Nucleus accumbens (tissue), 56 donors: ENCODE results near the gene KNCN.

ENCODE experiments used
- DNase-seq, 56 donors: peaks; one replicate each; lab custom pipeline; 2025; lab: John Stamatoyannopoulos, UW

KNCN gene

DNA sequence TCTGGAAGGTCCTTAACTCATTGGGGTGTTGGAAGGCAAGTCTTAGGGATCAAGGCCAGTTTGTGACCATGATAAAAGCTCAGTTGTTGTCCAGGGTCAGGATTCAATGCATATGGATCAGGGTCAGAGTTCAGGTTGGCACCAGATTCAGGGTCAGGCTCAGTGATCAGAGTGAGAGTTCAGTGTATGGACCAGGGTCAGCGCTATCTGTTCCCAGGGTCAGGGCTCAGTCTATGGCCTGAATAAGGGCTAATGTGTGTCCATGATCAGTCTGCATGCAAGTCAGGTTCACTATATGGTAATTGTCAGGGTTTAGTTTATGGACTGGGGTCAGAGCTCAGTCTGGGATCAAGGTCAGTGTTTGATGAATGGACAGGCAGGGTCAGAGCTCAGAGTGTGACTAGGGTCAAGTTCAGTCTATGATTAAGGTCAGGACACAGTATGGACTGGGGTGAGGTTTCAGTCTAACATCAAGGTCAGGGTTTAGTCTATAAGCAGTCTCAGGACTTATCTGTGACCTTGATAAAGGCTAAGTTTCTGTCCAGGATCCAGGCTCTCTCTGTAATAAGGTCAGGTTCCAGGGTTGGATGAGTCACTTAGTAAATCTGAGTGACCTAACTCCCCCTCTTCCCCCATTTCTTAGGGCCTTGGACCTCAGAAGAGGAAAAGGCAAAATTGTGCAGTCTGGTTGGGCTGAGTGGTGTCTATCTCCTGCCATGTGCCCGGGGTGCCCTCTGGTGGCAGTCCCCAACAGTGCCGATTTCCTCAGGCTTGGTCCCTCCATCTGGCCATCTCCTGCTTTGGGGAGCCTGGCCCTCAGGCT is 23.8 kb downstream of the KNCN start:
- peak in 52 of 56 donors; percentile 20 to 88 (median 60) for DNase-seq

DNA sequence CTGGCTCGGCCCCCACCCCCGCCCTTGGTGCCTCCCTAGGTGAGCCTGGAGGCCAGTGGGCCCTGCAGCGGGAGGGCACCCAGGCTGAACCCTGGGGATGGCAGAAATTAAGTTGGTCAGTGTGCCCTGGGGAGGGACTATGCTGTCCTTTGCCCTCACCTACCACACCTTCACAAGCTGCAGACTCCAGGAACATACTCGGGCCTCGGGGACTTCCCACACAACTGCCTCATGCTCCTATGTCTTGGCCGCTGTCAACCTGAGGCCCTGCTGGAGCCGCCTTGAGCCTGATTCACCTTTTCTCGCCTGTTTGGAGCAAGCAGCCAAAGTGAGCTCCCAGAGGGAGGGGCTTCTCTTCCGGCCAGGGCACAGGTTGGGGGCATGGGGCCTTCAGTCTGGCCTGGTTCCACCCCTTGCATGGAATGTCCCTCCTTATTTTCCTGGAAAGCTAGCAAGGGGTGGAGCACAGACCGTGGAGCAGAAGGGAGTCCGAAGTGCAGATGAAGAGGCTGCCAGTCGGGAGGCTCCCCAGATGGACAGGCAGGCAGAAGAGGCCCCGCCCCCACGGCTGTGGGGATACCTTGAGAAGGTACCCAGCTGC is 24.7 kb downstream of the KNCN start:
- no peak for DNase-seq

DNA sequence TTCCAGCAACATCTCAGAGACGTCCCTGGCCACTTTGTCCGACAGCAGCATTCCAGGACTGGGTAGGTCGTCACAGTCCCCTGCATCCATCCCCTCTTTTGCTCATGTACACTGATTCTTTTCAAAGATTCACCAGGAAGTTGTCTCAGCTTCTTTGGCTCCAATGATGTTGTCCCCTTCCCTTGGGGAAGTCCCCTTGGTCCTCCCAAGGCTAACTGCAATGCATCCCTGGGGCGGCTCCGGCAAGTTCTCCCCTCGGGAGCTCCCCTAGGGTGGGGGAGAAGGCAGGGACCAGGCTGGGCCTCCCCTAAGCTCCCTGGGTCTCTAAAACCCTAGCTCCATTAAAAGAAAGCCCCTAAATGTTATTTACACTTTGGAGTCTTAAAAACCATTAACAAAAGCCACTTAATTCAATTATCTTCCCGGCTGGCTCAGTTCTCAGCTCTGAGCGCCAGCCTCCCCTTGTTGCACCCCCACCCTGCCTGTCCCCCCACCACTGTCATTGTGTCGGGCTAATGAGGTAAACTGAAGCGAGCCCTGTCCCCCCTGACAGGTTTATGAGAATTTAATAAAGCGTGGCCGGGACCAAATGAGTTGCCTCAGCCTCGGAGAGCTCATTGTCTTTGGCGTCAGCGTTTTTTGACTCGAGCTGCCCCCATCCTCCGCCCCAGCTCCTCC is 25.3 kb downstream of the KNCN start:
- DNase-seq, result no peak

DNA sequence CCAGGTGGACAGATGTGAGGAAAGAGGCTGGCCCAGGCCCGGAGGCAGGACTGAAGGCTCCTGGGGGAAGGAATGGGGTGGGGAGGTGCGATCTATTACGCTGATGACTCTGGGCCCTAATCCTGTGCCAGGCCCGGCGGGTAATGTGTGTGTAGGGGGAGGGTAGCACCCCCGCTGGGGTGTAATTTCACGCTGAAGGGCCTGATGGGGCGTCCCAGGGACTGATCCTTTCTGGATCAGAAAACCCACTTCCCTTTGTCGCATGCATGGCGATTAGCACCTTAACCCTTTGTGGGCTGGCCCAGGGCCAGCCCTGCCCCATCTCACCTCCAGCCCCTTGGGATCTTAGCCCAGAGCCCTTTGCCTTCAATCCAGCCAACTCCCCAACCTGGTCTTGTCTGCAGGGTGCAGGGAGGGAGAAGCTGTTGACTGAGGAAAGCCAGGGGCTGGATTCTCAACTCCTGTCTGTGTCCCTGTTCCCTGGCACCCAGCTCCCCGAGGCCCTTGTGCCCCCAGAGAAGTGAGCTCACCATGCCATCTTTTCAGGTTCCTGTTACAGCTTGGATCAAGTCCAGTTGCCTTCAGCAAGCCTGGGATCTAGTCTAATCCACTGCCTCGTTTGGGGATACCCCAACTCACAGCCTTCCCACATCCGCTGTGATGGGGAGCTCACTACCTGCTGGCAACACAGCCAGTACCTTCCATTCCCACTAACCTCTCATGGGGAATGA is 26.0 kb downstream of the KNCN start:
- DNase-seq, result no peak

DNA sequence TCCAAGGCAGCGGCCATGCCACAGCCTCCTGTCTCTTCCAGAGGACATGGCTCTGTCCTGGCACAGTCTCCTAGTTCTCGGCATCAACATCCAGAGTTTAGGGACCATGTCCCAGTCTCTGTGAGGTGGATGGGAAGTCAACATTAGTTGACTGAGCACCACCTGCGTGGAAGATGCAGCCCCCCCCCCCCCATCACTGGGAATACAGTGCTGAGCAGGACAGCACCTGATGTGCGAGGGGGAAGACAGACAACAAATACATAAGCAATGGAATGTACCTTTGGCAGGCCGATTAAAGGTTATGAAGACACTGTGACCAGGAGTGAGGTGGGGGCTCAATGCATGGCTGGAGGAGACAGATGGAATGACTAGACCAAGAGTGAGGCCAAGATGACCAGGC is 26.6 kb downstream of the KNCN start:
- DNase-seq, result no peak

DNA sequence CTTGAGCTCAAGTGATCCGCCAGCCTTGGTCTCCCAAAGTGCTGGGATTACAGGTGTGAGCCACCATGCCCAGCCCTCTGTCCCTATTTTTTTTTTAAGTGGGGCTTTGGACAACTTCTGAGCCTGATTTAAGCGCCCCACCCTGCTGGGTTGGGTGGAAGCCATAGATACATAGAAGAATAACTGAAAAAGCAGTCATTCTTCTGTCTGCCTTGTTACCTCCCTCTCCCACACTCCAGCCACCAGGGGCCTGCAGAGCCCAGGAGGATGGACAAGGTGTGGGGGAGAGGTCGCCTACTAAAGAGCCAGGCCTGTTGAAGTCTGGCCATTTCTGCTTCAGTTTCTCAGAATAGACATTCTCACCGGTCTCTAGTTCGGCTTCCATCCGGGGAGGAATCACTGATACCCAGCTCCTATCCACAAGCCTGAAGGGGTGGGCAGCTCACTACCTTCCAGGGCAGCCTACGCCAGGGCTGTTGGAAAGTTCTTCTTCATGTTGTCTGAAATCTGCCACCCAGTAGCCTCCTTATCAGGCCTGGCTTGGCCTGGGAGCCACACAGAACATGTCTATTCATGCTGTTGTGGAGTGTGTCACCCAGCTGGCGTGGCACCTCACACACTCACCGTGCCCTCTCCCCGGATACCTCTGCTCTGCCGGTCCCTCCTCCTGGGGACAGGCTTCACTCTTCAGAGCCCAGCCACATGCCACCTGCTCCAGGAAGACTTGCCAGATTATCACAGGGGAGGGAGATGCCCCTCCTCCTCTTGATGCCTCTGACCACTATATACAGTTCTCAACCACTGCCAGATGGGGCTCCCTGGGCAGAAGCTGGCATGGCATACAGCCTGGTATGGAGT is 27.7 kb downstream of the KNCN start:
- DNase-seq, result no peak

DNA sequence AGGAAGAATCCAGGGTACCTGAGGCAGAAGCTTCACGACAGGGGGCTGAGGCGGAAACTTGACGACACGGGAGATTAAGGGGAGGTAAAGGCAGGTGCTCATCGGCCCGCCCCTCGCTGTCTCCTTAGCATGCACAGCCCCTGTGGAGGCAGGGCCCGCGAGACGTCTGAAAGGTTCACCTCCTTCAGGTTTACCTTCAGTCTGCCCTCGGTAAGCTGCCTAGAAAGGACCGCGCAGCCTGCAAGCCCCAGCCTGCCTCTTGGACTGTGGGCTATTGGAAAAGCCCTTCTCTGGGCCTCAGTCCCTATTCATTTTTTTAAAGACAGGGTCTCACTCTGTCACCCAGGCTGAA is 28.5 kb downstream of the KNCN start:
- no peak for DNase-seq

DNA sequence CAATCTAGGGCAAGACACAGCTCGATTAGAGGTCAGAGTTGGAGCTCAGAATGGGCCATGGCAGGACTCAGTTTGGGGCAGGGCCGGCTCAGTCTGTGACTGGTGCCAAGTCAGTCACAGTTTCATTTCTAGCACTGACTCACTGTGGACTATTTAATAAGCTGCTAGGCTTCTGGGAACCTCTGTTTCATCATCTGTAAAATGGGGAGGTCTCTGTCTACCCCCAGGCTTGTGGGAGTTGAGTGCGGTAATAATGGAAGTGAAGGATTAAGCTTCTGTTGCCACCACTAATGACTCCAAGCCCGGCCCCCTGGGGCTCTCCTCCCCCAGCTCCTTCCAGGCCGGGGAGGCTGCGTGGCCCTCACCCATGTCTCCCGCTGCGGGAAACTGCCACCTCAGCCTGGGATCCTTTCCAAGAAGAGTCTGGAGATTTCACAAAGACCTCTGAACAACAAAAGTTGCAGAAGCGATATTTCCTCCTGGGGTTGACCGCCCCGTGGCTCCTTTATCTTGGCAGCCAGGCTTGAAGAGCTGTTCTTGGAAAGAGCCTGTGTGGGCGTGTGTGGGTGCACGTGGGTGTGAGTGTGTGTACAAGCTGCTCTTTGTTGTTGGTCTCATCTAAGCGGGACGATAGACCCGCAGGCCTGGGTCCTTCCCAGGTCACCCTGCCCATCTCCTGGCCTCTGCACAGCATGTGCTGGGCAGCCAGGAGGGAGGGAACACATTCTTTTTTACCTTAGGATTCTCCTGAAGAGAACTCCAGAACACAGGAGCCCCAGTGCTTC is 29.1 kb downstream of the KNCN start:
- peak in 8 of 56 donors; percentile 7 to 46 (median 23) for DNase-seq

DNA sequence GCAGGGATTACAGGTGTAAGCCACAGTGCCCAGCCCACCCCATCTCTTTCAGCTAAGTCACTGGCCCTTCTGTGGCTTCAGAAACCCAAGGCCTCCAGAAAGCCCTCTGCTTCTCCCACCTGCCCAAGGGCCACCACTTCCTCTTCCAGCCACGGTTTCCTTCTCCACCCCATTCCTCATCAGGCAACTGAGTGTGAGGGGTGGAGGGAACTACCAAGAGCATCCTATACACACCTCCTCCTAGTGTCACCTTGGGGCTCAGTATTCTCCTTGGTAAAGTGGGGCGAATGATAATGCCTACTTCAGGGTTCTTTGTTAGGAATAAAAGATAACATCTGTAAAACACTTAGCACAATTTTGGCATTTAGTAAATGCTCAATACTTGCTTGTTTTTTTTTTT is 30.0 kb downstream of the KNCN start:
- DNase-seq, result no peak

DNA sequence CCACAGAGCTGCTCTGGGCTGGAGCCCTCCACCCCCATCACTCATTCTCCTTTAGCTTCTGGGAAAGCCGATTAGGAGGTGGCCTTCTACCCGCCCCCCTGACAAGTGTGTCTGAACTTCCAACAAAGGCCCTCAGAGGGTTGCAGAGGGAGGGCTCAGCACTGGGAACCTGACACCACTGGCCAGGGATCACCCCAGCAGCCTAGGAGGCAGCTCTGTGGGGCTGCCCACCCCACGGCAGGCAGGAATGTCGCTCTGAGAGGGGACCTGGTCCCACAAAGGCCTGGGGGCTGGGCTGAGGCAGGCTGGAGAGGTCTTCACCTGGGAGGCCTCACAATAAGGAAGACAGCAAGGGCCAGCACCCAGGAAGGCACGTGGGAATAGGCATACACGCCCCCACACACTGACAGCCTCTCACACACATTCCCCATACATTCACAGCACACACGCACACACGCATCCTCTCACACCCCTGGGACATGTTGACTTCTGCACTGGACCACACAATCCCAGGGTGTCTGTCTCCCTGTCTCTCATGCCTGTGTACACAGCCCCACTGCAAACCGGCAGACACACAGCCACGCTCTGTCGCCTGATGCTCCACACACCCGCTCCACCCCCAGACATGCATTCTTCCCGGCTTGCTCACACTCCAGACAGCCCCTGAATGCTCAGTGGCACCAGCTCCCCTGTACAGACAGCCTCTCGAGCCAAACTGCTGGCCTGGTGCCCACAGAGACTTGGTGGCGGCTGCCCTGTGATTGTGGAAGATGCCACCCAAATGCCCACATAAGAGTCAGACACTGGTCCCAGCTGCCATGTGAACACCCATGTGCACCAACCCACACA is 31.2 kb downstream of the KNCN start:
- peak in 2 of 56 donors; percentile 15 to 32 for DNase-seq

DNA sequence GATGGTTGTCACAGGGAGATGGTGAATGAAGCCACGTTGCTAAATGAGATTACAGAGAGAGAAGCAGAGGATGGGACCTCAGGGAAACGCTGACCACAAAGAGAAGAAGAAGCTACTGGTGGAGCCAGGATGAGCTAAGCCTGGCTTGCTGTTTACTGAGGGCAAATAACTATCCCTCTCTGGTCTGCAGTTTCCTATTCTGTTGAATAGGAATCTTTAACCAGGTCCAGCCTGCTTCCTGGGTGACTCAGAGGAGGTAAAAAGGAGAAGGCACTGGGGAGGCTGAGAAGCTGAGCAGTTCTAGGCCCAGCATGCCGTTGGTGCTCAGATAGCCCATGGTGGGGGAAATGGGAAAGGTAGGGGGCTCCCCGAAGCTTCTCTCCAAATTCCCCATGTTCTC is 32.2 kb downstream of the KNCN start:
- no peak for DNase-seq

DNA sequence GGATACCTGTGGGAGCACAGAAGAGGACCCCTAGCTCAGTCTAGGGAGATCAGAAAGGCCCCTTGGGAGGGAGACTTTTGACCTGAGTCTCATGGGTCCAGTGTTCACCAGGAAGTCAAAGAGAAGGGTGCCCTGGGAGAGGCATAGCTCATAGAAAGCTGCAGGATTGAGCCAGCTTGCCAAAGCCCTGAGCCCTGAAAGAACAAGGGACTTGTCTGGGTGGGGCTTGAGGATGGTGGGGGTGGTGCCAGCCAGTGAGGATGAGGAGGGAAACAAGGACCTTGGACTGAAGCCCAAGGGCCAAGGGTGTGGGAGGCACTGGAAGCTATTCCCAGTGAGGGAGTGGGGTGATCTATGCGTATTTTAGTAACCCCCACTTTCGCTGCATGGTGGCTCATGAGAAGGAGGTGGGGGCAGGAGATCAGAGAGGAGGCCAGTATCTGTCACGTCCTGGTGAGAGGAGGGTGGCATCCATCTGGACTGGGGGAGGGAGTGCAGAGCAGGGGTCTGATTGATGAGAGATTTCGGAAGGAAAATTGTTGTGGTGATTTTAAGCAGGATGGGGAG is 33.4 kb downstream of the KNCN start:
- DNase-seq, result no peak

DNA sequence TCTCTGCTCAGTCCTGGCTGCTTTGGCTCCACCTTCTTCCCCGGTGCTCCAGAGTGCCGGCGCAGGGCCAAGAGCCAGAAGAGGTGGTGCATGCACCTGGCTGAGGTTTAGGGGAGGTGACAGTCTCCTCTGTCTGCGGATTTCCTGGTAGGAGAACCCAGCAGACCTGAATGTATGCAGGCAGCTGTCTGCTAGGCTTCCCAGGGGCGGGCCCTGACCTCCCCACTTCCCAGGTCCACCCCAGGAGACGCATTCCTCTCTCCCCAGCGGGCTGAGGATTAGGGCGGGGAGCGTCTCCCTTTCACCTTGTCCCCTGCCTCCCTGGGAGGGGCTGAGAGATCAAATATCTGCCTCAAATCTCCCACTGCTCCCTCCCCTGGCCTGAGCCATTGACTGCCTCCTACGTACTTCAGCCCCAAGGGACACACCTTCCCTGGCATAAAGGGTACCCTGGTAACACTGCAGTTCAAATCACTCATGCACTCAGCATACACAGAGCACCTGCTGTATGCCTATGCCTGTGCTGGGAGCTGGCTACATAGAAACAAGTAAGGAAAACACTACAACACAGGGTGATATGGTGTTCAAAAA is 34.3 kb downstream of the KNCN start:
- no peak for DNase-seq

DNA sequence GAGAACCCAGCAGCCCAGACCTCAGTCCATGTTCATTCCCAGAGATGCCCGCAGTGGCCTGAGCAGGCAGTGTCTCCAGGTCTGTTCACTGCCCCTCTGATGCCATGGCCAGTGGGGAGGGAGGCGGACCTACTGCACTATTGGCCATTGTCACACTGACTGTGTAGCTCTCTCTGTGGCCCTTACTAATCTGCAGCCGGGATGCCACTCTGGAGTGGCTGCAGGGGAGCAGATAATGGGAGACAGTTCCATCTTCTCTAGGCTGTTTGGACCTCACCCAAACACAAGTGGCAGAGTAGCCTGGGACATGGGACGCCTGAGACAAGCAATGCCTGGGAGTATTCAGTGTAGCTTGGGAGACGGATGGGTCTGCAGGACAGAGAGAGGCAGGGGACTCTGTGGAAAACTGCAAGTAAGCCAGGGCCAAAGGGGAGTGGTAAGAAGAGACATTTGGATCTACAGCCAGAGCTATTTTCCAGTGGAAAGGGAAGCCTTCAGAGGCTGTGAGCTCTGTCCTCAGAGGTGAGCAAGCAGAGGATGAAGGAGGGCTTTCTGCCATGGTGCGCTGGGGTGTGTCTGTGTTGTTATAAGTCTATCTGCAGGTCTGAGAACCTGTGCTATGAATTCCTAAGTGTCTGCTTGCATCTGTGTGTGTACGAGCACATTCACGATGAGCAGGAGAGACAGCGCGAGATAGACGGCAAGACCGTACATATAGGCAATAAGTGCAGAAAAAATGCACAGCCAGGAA is 35.1 kb downstream of the KNCN start:
- DNase-seq, result no peak

DNA sequence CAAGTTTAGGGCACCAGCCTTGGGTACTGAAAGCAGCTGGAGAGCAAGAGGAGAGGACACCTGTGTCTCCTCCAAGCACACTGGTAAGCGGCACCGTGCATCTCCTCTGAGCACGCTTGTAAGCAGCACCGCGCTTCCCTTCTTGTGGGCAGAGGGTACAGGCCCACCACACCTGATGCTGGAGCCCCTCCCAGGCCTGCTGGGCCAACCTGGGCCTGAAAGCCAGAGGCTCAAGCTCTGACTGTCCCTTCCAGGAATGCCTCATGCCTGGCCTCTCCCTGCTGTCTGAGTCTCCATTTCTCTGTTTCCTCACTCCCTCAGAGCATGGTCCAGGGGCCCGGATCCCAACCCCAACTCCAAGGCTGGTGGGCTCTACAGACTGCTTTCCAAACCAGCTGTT is 35.9 kb downstream of the KNCN start:
- DNase-seq, result no peak

DNA sequence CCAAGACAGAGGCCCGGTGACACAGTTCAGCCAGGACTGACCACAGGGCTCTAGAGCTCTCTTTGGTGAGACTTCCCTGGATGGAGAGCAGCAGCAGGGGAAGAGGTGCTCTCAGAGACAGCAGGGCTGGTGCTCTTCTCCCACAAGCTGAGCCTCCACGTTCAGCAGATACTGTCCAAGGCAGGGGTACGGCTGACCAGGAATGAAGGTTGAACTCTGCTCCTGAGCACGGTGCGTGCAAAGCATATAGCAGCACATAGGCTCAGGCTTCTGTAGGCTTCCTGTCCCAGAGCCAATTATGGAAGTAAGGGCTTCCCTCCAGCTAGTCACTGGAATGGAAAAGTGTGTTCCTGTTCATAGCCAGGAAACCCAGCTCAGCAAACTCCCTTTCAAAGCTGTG is 37.9 kb downstream of the KNCN start:
- DNase-seq, result no peak

DNA sequence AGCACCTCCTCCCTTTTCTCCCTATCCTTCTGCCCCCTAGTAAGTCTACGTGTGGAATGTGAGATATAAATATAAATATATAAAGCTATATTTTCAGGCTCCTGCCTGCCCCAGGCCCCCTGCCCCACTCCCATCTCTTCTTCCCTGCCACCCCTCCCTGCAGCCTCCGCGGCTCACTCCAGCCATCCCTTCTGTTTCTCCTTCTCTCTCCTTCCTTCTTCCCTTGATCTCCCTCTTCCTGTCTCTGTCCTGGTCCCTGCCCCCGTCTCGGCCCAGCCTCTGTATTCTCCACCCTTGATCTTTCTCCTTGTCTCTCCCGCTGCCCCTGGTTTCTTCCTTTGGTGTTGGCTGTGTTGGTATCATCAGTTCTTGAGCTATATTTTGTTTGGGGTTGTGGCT is 38.7 kb downstream of the KNCN start:
- no peak for DNase-seq
